Lower leg skin (tissue), 4 donors: Measurements from ENCODE around the gene POLA1. TPM values are rescaled to one million over a fixed set of nuclear protein-coding genes. Genes with fewer than 3 reads are reported as not detected.

Source experiments
- DNase-seq, 2 donors: peaks; one replicate each; pipeline ENCODE4 v3.0.0-alpha.2; 2019; ENCODE audit warnings: low spot score in 2 of 2
- H3K4me3 ChIP-seq: fragments of 200-600 bp; sonication (generic); 2 replicates; pipeline ENCODE4 v1.5.1; 2017; ENCODE audit warnings: mild to moderate bottlenecking, low read depth; ENCODE audit not compliant: poor library complexity, severe bottlenecking
- POLR2A ChIP-seq, 2 donors: fragments of 450-650 bp; IDR thresholded peaks; one replicate each; pipeline ENCODE4 v1.6.1; 2016 to 2017; ENCODE audit warnings: antibody characterized with exemption in 2 of 2, mild to moderate bottlenecking in 1 of 2, moderate library complexity in 1 of 2
- WGBS, 2 donors: methylation state at CpG; one replicate each; pipeline ENCODE4 v1.1.5; 2018; 5-methylcytosine and 5-hydroxymethylcytosine counted together
- intact Hi-C: fragments of 100-400 bp; cut with DNase I; formaldehyde crosslinking; loops from one replicate; pipeline ENCODE4 v1.15.0; 2023; ENCODE audit warnings: low total_unique reads
- total RNA-seq, 4 donors: library from RNA; depleted of rRNA; stranded (reverse); fragments of >200 nt; gene quantifications; one replicate each; pipeline ENCODE4 v1.1.0, GENCODE V29; 2016
- TF ChIP-seq, protein P1 (sequence below), 3 donors: fragments of 450-650 bp; IDR thresholded peaks; one replicate each; pipeline ENCODE4 v1.5.1; 2016; ENCODE audit warnings: antibody characterized with exemption in 3 of 3, mild to moderate bottlenecking in 3 of 3, moderate library complexity in 2 of 3

POLA1 gene
- total RNA-seq, 4 donors from 2014 or later = 7.1 to 12.5 (median 8.1) TPM

DNA sequence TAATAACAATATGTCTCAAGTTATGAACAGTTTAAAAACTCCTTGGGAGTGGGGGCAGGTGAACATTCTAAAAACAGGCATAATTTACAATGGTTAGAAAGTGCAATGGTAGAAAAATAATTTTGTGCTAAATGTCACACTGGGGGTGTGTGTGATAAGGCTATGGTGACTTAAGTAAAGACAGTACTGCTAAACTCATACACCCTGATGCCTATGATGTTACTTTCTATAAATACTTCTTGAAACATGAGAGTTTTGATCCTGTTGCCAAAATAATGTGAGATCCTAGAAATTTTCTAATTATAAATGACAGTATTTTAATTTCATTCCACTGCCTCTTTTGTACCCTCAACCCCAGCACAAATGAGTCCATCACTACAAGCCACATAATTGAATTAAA is 144.2 kb downstream of the POLA1 start:
- no peak for DNase-seq
- TF ChIP-seq POLR2A (IDR thresholded peaks at IDR 0.05) = no peak
- TF ChIP-seq, protein P1, sequence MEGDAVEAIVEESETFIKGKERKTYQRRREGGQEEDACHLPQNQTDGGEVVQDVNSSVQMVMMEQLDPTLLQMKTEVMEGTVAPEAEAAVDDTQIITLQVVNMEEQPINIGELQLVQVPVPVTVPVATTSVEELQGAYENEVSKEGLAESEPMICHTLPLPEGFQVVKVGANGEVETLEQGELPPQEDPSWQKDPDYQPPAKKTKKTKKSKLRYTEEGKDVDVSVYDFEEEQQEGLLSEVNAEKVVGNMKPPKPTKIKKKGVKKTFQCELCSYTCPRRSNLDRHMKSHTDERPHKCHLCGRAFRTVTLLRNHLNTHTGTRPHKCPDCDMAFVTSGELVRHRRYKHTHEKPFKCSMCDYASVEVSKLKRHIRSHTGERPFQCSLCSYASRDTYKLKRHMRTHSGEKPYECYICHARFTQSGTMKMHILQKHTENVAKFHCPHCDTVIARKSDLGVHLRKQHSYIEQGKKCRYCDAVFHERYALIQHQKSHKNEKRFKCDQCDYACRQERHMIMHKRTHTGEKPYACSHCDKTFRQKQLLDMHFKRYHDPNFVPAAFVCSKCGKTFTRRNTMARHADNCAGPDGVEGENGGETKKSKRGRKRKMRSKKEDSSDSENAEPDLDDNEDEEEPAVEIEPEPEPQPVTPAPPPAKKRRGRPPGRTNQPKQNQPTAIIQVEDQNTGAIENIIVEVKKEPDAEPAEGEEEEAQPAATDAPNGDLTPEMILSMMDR (IDR thresholded peaks at IDR 0.05) = no peak
- intact Hi-C loops = no loop called here
- no peak overlapping the region for H3K4me3 ChIP-seq

DNA sequence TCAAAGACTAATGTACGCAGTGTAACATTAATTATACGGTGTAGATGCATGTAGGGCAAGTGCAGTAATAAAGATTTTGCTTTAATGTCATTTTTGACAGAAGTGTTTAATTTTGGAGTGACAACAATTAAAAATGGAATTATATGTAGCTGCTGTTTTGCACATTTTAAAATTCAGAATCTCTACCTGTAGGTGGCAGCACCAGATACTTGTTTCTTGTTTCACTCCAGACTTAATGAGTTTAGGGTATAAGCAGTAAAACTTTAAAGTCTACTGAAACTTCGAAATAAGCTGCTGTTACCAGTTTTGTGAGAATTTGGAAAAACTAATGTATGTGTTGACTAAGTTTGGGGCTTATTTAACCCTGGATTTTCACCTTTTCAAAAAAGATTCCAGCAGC is 144.9 kb downstream of the POLA1 start:
- 29 to 44% methylated on average over 3 of the region's 3 CpGs for WGBS, 2 donors
- no peak overlapping the region for H3K4me3 ChIP-seq
- no peak for DNase-seq
- TF ChIP-seq POLR2A (IDR thresholded peaks at IDR 0.05) = no peak
- intact Hi-C loops = no loop called here

DNA sequence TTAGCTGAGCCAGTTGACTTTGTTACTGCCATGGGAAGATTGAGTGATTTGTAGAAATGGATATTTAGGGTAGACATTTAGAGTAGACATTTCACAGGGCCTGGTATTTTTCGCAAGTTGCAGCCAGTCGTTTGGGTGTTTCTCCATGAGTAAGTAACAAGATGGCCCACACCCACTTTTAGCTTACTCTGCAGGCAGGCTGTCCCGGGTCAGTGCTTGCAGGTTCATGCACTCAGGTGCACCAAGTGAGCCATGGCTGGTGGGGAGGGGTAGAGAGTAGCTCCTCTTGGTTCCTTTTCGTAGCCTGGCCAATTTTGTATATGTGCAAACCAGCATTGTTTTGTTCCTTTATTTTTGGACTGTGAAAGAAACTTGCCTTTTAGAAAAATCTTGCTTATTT is 145.6 kb downstream of the POLA1 start:
- no peak overlapping the region for H3K4me3 ChIP-seq
- TF ChIP-seq, protein P1 (IDR thresholded peaks at IDR 0.05) = no peak
- TF ChIP-seq POLR2A (IDR thresholded peaks at IDR 0.05) = no peak
- no peak for DNase-seq
- 53 to 58% methylated on average over 4 of the region's 4 CpGs for WGBS, 2 donors
- intact Hi-C loops = no loop called here

DNA sequence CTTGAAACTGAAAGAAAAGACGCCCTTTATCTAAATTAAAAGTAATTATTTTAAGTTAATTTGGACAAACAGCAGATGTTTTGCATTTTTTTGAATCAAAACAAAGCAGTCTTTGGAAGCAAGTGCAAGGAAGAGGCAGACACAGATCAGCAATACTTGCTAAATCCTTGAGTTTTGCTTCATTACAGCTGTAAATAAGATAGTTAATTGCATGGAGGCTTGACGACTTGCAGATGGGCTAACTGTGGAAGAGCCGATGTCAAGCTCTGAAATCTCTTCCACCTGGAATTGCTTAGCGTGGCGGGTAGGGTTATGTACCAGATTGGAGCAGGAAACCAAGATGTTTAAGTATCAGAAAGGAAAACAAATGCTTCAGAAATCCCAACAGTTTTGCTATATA is 148.8 kb downstream of the POLA1 start:
- no peak for DNase-seq

DNA sequence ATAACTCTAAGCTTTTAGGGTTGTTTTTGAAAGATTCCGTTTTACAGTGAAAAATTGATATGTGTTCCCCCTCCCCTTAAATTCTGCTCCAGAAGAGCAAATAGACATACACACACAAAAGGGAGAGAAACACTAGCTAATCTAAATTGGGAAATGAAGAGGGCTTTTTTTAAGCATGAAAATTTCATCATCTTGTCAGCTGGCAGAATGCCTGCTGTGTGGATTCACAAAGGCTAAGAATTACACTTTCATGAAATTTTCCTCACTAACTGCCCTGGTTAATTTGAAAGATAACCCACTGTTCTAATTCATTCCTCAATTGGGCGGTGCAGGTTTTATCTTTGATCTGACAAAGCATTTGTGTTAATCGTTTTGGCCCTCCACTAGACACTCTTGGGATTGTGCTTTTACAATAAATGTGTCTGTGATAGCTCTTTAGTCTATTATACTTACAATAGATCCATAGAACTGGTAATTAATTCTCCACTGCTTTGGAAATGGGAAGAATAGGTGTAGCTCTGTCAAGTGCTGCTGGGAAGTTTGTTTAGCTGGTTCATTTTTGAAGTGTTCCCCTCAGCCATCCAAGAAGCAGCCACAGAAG is 152.9 kb downstream of the POLA1 start:
- no peak for DNase-seq
- no peak for TF ChIP-seq POLR2A (IDR thresholded peaks at IDR 0.05)
- TF ChIP-seq, protein P1 (IDR thresholded peaks at IDR 0.05) = no peak
- WGBS, 2 donors = 38 to 73% methylated on average over 3 of the region's 3 CpGs
- intact Hi-C loops = no loop called here
- H3K4me3 ChIP-seq = no peak overlapping the region

More for the DNA sequence above, 148.8 kb downstream of the POLA1 start:
- intact Hi-C loops = no loop called here
- H3K4me3 ChIP-seq = no peak overlapping the region
- 45 to 67% methylated on average over 5 of the region's 5 CpGs for WGBS, 2 donors
- TF ChIP-seq POLR2A (IDR thresholded peaks at IDR 0.05) = no peak
- TF ChIP-seq, protein P1 (IDR thresholded peaks at IDR 0.05) = no peak

DNA sequence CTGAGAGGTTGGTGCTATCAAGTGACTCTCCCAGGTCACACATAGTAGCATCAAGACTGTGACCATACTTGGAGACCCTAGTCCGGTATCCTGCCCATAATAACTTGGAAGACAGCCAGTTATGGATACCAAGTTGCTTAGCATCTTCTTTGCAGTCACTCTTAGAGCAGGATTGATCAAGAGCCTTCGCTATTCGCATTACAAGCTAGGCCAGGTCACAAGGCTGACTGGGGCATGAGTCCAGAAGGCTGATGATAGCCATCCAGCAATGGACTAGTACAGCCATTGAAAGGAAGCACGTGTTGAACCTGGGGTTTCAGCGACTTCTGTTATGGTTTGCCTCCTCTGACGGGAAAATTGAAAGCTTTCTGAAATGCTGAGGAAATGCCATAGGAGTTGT is 157.6 kb downstream of the POLA1 start:
- 79 to 85% methylated on average over 6 of the region's 6 CpGs for WGBS, 2 donors
- intact Hi-C loops = no loop called here
- TF ChIP-seq, protein P1 (IDR thresholded peaks at IDR 0.05) = no peak
- no peak for TF ChIP-seq POLR2A (IDR thresholded peaks at IDR 0.05)
- no peak for DNase-seq
- no peak overlapping the region for H3K4me3 ChIP-seq
